Measurements from ENCODE around the gene SLC30A3. TPM values are rescaled to one million over a fixed set of nuclear protein-coding genes. Genes with fewer than 3 reads are reported as not detected.

Gene SLC30A3
- total RNA-seq, 2 donors from 2014 or later, result 102 TPM; not detected in 1

DNA sequence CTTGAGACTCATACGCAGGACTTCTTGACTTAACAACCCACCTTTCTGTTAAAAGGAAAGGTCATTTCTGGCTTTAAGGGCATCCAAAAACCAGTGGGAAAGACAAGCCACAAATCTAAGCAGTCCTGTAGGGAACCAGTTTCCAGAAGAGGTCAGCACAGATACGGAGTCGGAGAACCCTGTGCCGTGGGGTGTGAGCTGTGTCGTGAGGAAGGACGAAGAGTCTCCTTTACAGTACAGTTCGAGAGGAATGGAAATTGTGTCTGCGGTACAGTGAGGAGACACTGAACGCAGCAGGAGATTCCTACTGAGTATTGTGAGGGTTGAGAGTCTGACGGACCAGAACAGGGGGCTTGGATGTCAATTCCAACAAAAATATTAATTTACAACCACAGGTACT is 17.7 kb downstream of the SLC30A3 start:
- intact Hi-C loops (cut with DNase I), result no loop called here
- no peak overlapping the region for H3K4me3 ChIP-seq
- no peaks in the 10 kb centered on the region for H3K27me3 ChIP-seq (replicated peaks; ENCODE audit: insufficient read depth)
- no peak for DNase-seq (ENCODE audit: low spot score)
- TF ChIP-seq CTCF (IDR thresholded peaks at IDR 0.05), result no peak
- TF ChIP-seq POLR2A (IDR thresholded peaks at IDR 0.05), result no peak
- no peak for TF ChIP-seq POLR2AphosphoS5 (IDR thresholded peaks at IDR 0.05)
- H3K27ac ChIP-seq, result no peak overlapping the region
- peaks cover 0 to 10% of the 10 kb centered on the region in 2 donors for H3K36me3 ChIP-seq
- 82% methylated on average over 10 of the region's 10 CpGs for WGBS
- peaks cover 11% of the 10 kb centered on the region for H3K4me1 ChIP-seq (replicated peaks)
- H3K9me3 ChIP-seq, result no peaks in the 10 kb centered on the region

DNA sequence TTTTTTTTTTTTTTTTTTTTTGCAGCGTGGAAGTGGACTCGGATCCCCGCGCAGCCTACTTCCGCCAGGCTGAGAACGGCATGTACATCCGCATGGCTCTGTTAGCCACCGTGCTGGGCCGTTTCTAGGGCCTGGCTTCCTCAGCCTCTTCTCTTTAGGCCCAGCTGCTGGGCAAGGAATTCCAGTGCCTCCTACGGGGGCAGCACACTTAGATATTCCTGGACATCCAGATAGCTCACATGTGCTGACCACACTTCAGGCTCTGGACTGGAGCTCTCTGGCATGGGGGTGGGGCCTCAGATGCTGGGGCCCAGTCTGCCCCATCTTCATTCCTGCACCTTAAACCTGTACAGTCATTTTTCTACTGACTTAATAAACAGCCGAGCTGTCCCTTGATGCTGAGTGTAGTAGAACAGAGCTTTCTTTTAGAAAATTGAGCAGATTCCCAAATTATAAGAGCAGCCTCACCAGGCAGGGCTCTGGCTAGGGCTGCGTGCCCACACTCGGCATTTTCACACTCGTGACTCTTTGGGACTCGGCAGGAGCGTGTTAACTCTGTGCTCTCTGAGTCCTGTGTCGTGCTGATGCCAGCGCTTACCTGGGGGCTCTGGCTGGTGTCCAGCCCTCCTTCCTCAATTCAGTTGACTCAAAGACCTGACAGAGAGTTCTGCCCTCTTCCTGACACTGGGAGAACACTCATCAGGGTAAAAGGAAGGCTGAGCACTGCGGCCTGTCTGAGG is 19.3 kb downstream of the SLC30A3 start:
- H3K36me3 ChIP-seq, result peaks cover 10 to 14% of the 10 kb centered on the region in 2 donors
- no peak for DNase-seq (ENCODE audit: low spot score)
- H3K9me3 ChIP-seq, result no peaks in the 10 kb centered on the region
- no peak overlapping the region for H3K4me3 ChIP-seq
- H3K27me3 ChIP-seq (replicated peaks; ENCODE audit: insufficient read depth), result no peaks in the 10 kb centered on the region
- no peak for TF ChIP-seq POLR2AphosphoS5 (IDR thresholded peaks at IDR 0.05)
- TF ChIP-seq POLR2A (IDR thresholded peaks at IDR 0.05), result no peak
- TF ChIP-seq CTCF (IDR thresholded peaks at IDR 0.05), result no peak
- no peak overlapping the region for H3K27ac ChIP-seq
- intact Hi-C loops (cut with DNase I), result no loop called here
- 84% methylated on average over 19 of the region's 19 CpGs for WGBS
- H3K4me1 ChIP-seq (replicated peaks), result no peaks in the 10 kb centered on the region

DNA sequence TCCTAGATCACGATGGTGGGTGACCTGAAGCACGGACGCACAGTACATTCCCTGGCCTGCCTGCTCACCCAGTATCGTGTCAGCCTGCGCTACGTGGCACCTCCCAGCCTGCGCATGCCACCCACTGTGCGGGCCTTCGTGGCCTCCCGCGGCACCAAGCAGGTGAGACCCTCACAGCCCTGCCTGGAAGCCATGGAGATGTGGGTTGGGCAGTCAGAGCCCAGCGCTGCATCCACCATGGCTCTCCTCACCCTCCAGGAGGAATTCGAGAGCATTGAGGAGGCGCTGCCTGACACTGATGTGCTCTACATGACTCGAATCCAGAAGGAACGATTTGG is 20.3 kb downstream of the SLC30A3 start:
- no peak for DNase-seq (ENCODE audit: low spot score)
- Histone ChIP-seq H3K36me3 (peaks cover 10 to 22% of the 10 kb centered on the region in 2 donors), H3K9me3 (no peaks in the 10 kb centered on the region), H3K27me3 (replicated peaks; ENCODE audit: insufficient read depth) (no peaks in the 10 kb centered on the region), H3K4me1 (replicated peaks) (no peaks in the 10 kb centered on the region), H3K4me3 (no peak overlapping the region), H3K27ac (no peak overlapping the region)
- TF ChIP-seq POLR2AphosphoS5 (IDR thresholded peaks at IDR 0.05) (no peak), CTCF (IDR thresholded peaks at IDR 0.05) (no peak), POLR2A (IDR thresholded peaks at IDR 0.05) (no peak)
- intact Hi-C loops (cut with DNase I), result no loop called here
- WGBS, result 87% methylated on average over 15 of the region's 16 CpGs

DNA sequence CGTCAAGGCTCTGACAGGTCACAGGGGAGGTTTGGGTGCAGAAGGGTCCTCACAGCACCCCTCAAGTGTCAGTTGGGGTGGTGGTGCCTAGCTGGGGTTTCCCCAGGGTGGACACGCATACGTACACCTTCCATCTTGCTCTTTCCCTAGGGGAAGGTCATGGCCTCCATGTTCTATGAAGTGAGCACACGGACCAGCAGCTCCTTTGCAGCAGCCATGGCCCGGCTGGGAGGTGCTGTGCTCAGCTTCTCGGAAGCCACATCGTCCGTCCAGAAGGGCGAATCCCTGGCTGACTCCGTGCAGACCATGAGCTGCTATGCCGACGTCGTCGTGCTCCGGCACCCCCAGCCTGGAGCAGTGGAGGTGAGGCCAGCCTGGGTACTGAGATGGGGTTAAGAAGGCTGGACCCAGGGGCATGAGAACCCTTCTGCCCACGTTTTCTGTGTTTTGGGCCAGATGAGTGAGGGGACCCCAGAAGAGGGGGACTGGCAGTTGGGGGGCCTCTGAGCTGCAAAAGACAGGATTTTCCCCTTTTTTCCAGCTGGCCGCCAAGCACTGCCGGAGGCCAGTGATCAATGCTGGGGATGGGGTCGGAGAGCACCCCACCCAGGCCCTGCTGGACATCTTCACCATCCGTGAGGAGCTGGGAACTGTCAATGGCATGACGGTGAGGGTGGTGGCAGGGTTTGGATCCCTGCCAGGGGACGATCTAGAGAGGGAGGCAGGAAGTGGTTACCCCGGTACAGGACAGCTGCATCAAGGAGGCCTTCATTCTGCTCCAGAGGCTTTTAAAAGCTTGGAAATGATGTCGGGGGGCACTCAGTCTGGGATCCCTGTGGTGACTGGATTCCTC is 20.9 kb downstream of the SLC30A3 start:
- TF ChIP-seq POLR2AphosphoS5 (IDR thresholded peaks at IDR 0.05) (no peak), CTCF (IDR thresholded peaks at IDR 0.05) (no peak), POLR2A (IDR thresholded peaks at IDR 0.05) (no peak)
- peaks cover 12 to 24% of the 10 kb centered on the region in 2 donors for H3K36me3 ChIP-seq
- no peaks in the 10 kb centered on the region for H3K9me3 ChIP-seq
- H3K4me1 ChIP-seq (replicated peaks), result no peaks in the 10 kb centered on the region
- DNase-seq (ENCODE audit: low spot score), result no peak
- H3K4me3 ChIP-seq, result no peak overlapping the region
- H3K27me3 ChIP-seq (replicated peaks; ENCODE audit: insufficient read depth), result no peaks in the 10 kb centered on the region
- WGBS, result 83% methylated on average over 24 of the region's 24 CpGs
- intact Hi-C loops (cut with DNase I), result no loop called here
- no peak overlapping the region for H3K27ac ChIP-seq
